Left ventricle myocardium inferior (tissue), 1 donor: ENCODE results near the gene MRM2. TPM values are rescaled to one million over a fixed set of nuclear protein-coding genes. Genes with fewer than 3 reads are reported as not detected.
A peak's percentile ranks its signal among the peaks of the same experiment; 100 is the strongest.

Experiments
- DNase-seq: peaks from one replicate; pipeline ENCODE4 v3.0.0-alpha.2; 2020
- H3K27ac ChIP-seq: fragments of 200-600 bp; replicated peaks from 2 replicates; pipeline ENCODE4 v1.8.0; 2021
- H3K27me3 ChIP-seq: fragments of 200-600 bp; 2 replicates; pipeline ENCODE4 v1.8.0; 2021; ENCODE audit warnings: low read depth
- H3K36me3 ChIP-seq: fragments of 200-600 bp; 2 replicates; pipeline ENCODE4 v1.8.0; 2021
- H3K4me1 ChIP-seq: fragments of 200-600 bp; 2 replicates; pipeline ENCODE4 v1.8.0; 2021
- H3K4me3 ChIP-seq: fragments of 200-600 bp; 2 replicates; pipeline ENCODE4 v1.8.0; 2021; ENCODE audit warnings: mild to moderate bottlenecking, moderate library complexity
- H3K9me3 ChIP-seq: fragments of 200-600 bp; replicated peaks from 2 replicates; pipeline ENCODE4 v1.8.0; 2021
- intact Hi-C: fragments of 100-400 bp; cut with micrococcal nuclease; formaldehyde crosslinking; loops from one replicate; pipeline ENCODE4 v1.11.0; 2022
- total RNA-seq: library from RNA; stranded (reverse); fragmentation: NEBNext Ultra II Directional; extraction: Animal tissue kit (Norgen Biotek cat#: 25700); gene quantifications from one replicate; pipeline ENCODE4 v1.2.1, GENCODE V29; 2021
- TF ChIP-seq, protein P1 (sequence below): fragments of 200-600 bp; IDR thresholded peaks from 2 replicates; pipeline ENCODE4 v1.8.0; 2021; ENCODE audit warnings: antibody characterized with exemption, mild to moderate bottlenecking, borderline replicate concordance
- donor health status: DM: no; HTN: yes; CAD: no; lungs with severe emphysema.

The MRM2 gene
- total RNA-seq, 1 donor from 2014 or later, result 19.9 TPM

DNA sequence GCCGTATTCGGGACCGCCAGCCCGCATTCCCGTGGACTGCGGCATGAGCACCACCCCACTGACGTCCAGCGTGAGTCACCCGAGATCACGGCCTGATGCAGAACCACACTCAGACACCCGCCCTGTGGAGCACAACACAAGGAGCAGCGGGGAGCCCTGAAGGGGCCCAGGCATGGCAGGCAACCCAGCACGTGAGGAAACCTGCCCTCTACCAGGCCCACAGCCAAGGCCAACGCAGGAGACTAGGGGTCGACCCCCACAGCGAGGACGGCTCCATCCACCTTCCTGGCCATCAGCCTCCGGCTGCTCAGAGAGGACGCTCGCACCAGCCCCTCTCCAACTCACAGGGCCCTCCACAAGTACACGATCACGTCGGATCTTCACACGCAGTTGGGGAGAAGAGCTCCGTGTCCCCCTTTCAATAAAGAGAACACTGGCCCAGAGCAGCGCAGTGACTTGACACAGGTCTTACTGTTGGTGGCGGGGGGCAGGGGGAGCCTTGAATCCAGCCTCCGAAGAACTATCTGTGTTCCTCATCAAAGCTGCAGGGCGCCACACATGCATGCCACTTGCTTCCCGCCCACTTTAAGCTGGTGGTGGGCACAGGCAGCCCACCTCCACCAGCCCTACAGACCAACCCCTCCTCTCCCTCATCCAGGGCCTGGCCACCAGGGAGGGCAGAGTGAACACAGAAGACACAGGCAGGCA is 31.3 kb downstream of the MRM2 start:
- Histone ChIP-seq H3K4me3 (no peak overlapping the region), H3K27ac (no peak overlapping the region), H3K9me3 (no peaks in the 10 kb centered on the region), H3K4me1 (peaks cover 27% of the 10 kb centered on the region), H3K27me3 (no peaks in the 10 kb centered on the region), H3K36me3 (peaks cover 51% of the 10 kb centered on the region)
- intact Hi-C loops, result no loop called here
- no peak for DNase-seq
- TF ChIP-seq, protein P1, sequence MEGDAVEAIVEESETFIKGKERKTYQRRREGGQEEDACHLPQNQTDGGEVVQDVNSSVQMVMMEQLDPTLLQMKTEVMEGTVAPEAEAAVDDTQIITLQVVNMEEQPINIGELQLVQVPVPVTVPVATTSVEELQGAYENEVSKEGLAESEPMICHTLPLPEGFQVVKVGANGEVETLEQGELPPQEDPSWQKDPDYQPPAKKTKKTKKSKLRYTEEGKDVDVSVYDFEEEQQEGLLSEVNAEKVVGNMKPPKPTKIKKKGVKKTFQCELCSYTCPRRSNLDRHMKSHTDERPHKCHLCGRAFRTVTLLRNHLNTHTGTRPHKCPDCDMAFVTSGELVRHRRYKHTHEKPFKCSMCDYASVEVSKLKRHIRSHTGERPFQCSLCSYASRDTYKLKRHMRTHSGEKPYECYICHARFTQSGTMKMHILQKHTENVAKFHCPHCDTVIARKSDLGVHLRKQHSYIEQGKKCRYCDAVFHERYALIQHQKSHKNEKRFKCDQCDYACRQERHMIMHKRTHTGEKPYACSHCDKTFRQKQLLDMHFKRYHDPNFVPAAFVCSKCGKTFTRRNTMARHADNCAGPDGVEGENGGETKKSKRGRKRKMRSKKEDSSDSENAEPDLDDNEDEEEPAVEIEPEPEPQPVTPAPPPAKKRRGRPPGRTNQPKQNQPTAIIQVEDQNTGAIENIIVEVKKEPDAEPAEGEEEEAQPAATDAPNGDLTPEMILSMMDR, result no peak

DNA sequence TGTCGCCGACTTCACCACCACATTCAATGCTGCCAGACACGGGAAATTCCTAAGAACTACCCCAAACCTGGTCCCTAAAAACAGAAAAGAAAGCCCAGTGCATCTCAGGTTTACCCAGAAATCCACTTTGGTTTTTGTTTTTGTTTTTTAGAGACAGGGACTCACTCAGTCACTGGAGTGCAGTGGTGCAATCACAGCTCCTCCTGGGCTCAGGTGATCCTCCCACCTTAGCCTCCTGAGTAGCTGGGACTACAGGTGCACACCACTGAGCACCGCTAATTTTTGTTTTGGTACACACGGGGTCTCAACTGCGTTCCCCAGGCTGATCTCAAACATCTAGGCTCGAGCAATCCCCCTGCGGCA is 32.1 kb downstream of the MRM2 start:
- no peak overlapping the region for H3K27ac ChIP-seq
- no peaks in the 10 kb centered on the region for H3K9me3 ChIP-seq
- H3K4me3 ChIP-seq, result no peak overlapping the region
- DNase-seq, result no peak
- H3K4me1 ChIP-seq, result peaks cover 20% of the 10 kb centered on the region
- intact Hi-C loops, result no loop called here
- H3K27me3 ChIP-seq, result no peaks in the 10 kb centered on the region
- peaks cover 43% of the 10 kb centered on the region for H3K36me3 ChIP-seq
- TF ChIP-seq, protein P1, result no peak

- H3K9me3 ChIP-seq, result no peaks in the 10 kb centered on the region
- intact Hi-C loops, result no loop called here
These were observed 32.7 kb downstream of the MRM2 start for GRCh38 chr7:2209146-2209960.

GRCh38 chr7:2208712-2209111 is 33.3 kb downstream of the MRM2 start:
- no peak overlapping the region for H3K27ac ChIP-seq
- peaks cover 41% of the 10 kb centered on the region for H3K36me3 ChIP-seq
- peaks cover 15% of the 10 kb centered on the region for H3K4me1 ChIP-seq
- intact Hi-C loops, result no loop called here
- TF ChIP-seq, protein P1, result no peak
- H3K9me3 ChIP-seq, result no peaks in the 10 kb centered on the region
- H3K27me3 ChIP-seq, result no peaks in the 10 kb centered on the region
- H3K4me3 ChIP-seq, result no peak overlapping the region
- DNase-seq, result no peak

More at GRCh38 chr7:2209146-2209960, 32.7 kb downstream of the MRM2 start:
- Histone ChIP-seq H3K4me1 (peaks cover 14% of the 10 kb centered on the region), H3K27ac (no peak overlapping the region), H3K36me3 (peaks cover 41% of the 10 kb centered on the region), H3K27me3 (no peaks in the 10 kb centered on the region), H3K4me3 (no peak overlapping the region)
- peak; percentile 72 for DNase-seq
- TF ChIP-seq, protein P1, result peak; percentile 84

- intact Hi-C loops, result no loop called here
These were observed 36.8 kb downstream of the MRM2 start for GRCh38 chr7:2205036-2205780.

More at GRCh38 chr7:2205036-2205780, 36.8 kb downstream of the MRM2 start:
- Histone ChIP-seq H3K27ac (no peak overlapping the region), H3K27me3 (no peaks in the 10 kb centered on the region), H3K36me3 (peaks cover 19% of the 10 kb centered on the region), H3K4me3 (no peak overlapping the region), H3K4me1 (peaks cover 13% of the 10 kb centered on the region), H3K9me3 (no peaks in the 10 kb centered on the region)
- TF ChIP-seq, protein P1, result no peak
- DNase-seq, result no peak
